ENCODE data around the gene INSIG1. TPM values are rescaled to one million over a fixed set of nuclear protein-coding genes. Genes with fewer than 3 reads are reported as not detected.

INSIG1 gene
- total RNA-seq, 1 donor from 2014 or later: 36.6 TPM

DNA sequence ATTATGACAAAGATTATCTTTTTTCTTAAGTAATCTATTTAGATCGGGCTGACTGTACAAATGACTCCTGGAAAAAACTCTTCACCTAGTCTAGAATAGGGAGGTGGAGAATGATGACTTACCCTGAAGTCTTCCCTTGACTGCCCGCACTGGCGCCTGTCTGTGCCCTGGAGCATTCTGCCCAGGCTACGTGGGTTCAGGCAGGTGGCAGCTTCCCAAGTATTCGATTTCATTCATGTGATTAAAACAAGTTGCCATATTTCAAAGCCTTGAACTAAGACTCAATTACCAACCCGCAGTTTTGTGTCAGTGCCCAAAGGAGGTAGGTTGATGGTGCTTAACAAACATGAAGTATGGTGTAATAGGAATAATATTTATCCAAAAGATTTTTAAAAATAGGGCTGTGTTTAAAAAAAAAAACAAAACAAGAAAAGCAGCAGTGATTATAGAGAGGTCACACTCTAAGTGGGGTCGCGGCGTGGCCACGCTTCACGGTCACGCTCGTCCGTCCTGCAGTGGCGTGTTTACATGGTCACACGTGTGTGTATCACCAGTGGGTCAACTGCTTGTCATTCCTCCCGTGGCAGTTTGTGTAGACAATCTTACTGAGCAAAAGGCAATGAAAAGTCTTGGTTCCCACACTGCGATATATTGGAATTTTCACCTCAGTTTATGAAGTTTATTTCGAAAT, 10.8 kb downstream of the INSIG1 start:
- Histone ChIP-seq H3K27me3 (ENCODE audit: control insufficient read depth, insufficient read depth, low read length) (no peaks in the 10 kb centered on the region), H3K4me3 (ENCODE audit: low read depth, low read length) (no peak overlapping the region), H3K36me3 (ENCODE audit: control insufficient read depth, insufficient read depth, low read length) (peaks cover 12% of the 10 kb centered on the region)
- TF ChIP-seq, protein P1, sequence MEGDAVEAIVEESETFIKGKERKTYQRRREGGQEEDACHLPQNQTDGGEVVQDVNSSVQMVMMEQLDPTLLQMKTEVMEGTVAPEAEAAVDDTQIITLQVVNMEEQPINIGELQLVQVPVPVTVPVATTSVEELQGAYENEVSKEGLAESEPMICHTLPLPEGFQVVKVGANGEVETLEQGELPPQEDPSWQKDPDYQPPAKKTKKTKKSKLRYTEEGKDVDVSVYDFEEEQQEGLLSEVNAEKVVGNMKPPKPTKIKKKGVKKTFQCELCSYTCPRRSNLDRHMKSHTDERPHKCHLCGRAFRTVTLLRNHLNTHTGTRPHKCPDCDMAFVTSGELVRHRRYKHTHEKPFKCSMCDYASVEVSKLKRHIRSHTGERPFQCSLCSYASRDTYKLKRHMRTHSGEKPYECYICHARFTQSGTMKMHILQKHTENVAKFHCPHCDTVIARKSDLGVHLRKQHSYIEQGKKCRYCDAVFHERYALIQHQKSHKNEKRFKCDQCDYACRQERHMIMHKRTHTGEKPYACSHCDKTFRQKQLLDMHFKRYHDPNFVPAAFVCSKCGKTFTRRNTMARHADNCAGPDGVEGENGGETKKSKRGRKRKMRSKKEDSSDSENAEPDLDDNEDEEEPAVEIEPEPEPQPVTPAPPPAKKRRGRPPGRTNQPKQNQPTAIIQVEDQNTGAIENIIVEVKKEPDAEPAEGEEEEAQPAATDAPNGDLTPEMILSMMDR (IDR thresholded peaks at IDR 0.05; ENCODE audit: insufficient read depth, low read length, severe bottlenecking): no peak
- FAIRE-seq: no peak
- no peak for DNase-seq (ENCODE audit: low read depth)

DNA sequence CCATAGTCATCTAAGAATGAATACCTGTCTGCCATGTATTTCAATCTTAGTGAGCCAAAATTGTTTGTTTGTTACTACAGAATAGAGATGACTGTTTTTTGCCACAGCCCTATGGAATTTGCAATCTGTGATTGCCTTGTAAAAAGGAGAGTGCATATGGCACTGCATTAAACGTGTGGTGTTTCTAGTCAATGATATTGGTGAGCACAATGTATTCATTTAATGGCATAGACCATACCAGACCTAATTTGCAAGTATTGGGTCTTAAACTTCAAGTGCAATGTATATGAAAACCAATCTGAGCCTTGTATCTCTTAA, 11.3 kb downstream of the INSIG1 start:
- H3K36me3 ChIP-seq (ENCODE audit: control insufficient read depth, insufficient read depth, low read length): peaks cover 11% of the 10 kb centered on the region
- TF ChIP-seq, protein P1 (IDR thresholded peaks at IDR 0.05; ENCODE audit: insufficient read depth, low read length, severe bottlenecking): no peak
- no peak for FAIRE-seq
- H3K27me3 ChIP-seq (ENCODE audit: control insufficient read depth, insufficient read depth, low read length): no peaks in the 10 kb centered on the region
- no peak for DNase-seq (ENCODE audit: low read depth)
- no peak overlapping the region for H3K4me3 ChIP-seq (ENCODE audit: low read depth, low read length)

DNA sequence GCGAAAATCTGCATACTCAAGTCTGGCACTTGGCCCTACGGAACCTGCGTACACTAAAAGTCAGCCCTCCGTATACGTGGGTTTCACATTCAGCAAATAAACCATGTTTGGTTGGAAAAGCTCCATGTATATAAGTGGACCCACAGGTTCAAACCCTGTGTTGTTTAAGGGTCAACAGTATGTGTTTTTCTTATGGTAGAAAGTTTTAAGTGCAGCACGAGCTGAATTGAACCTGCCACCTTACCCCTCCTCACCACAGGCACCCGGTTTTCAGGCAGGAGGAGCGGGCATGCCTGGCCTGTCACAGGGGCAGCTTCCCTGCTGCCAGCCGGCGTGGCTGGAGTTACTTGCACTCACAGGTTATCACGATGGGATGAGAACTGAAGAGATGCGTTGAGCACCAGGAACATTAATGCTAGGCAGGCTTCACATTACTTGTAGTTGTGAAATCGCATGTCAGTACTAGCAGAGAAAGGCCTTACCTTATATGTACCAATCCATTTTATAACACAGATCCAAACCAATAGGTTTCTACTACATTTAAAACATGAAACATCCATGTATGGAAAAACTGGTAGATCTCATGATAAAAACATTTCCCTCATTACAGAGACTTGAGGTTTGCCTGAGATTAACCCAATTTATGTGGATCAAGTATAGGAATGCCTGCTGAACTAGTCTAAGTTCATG, 12.9 kb downstream of the INSIG1 start:
- no peak overlapping the region for H3K4me3 ChIP-seq (ENCODE audit: low read depth, low read length)
- H3K36me3 ChIP-seq (ENCODE audit: control insufficient read depth, insufficient read depth, low read length): peaks cover 7% of the 10 kb centered on the region
- FAIRE-seq (no peak), DNase-seq (ENCODE audit: low read depth) (peak; percentile 29)
- no peaks in the 10 kb centered on the region for H3K27me3 ChIP-seq (ENCODE audit: control insufficient read depth, insufficient read depth, low read length)
- TF ChIP-seq, protein P1 (IDR thresholded peaks at IDR 0.05; ENCODE audit: insufficient read depth, low read length, severe bottlenecking): no peak

DNA sequence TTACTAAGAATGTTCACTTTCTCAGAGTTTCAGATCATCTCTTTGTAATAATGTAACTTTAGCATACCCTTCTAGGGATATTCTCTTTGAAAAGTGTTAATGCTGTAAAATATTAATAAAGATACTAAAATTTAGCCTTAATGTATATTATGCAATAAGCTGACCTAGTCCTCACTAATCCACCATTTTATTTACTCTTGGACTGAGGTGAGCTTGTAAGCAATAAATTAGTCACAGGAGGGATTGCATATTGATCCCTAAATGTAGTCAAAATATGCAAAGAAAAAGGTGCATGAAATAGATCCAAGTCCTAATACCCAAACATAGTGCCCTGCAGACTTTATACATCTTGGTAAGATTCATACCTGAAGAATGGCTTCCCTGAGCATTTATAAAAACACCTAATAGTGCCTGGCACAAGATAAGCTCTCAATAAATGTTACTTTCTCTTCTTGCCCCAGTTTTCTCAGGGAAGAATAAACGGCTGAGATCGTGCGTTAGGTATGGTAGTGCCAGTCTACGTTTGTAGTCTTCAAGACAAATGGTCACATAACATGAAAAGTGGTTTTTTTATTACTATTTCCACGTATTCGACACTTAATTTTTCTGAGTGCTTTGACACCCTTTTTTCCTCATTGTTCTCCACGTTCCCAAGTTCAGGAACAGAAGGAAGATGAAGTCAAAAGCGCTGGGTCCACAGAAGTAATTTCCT, 14.3 kb downstream of the INSIG1 start:
- Histone ChIP-seq H3K4me3 (ENCODE audit: low read depth, low read length) (no peak overlapping the region), H3K27me3 (ENCODE audit: control insufficient read depth, insufficient read depth, low read length) (no peaks in the 10 kb centered on the region), H3K36me3 (ENCODE audit: control insufficient read depth, insufficient read depth, low read length) (peaks cover 5% of the 10 kb centered on the region)
- no peak for FAIRE-seq
- peak; percentile 23 for DNase-seq (ENCODE audit: low read depth)
- TF ChIP-seq, protein P1 (IDR thresholded peaks at IDR 0.05; ENCODE audit: insufficient read depth, low read length, severe bottlenecking): no peak

DNA sequence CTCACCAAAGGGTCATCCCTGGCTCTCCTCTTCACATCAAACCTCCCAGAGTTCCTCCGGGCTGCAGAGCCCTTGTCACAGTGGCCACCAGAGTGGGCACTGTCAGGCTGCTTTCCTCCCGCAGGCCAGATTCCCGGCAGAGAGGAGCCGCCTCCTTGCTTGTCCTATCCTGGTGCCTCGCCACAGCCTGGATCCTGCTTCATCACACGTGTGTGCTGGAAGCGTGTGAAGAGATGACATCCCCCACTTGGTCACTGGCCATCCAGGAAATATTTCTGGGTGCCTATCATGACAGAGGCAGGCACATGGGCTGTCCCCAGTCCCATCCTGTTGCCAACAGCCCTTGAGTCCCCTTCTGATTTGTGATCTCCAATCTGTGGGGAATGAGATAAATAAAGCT, 15.0 kb downstream of the INSIG1 start:
- Histone ChIP-seq H3K36me3 (ENCODE audit: control insufficient read depth, insufficient read depth, low read length) (peaks cover 5% of the 10 kb centered on the region), H3K4me3 (ENCODE audit: low read depth, low read length) (no peak overlapping the region), H3K27me3 (ENCODE audit: control insufficient read depth, insufficient read depth, low read length) (no peaks in the 10 kb centered on the region)
- DNase-seq (ENCODE audit: low read depth): no peak
- TF ChIP-seq, protein P1 (IDR thresholded peaks at IDR 0.05; ENCODE audit: insufficient read depth, low read length, severe bottlenecking): no peak
- no peak for FAIRE-seq

All from bronchial epithelial cell (primary cell).